Rectal smooth muscle tissue (tissue), 1 donor: ENCODE data around the gene DOCK10.
A peak's percentile ranks its signal among the peaks of the same experiment; 100 is the strongest.

ENCODE experiments used
- H3K27ac ChIP-seq: one replicate; pipeline ENCODE4 v1.7.0; 2013; ENCODE audit warnings: low read depth, low read length, inconsistent platforms
- H3K27me3 ChIP-seq: one replicate; pipeline ENCODE4 v1.7.0; 2013; ENCODE audit warnings: low read length; ENCODE audit not compliant: control insufficient read depth, insufficient read depth
- H3K36me3 ChIP-seq: one replicate; pipeline ENCODE4 v1.7.0; 2013; ENCODE audit warnings: low read length; ENCODE audit not compliant: control insufficient read depth, insufficient read depth
- H3K4me1 ChIP-seq: one replicate; pipeline ENCODE4 v1.7.0; 2013; ENCODE audit warnings: low read length; ENCODE audit not compliant: control insufficient read depth, insufficient read depth
- H3K4me3 ChIP-seq: one replicate; pipeline ENCODE4 v1.7.0; 2013; ENCODE audit warnings: low read length
- H3K9ac ChIP-seq: one replicate; pipeline ENCODE4 v1.7.0; 2013; ENCODE audit warnings: low read length

Gene DOCK10

GRCh38 chr2:224982910-224983711, 59.2 kb downstream of the DOCK10 start:
- no peak overlapping the region for H3K9ac ChIP-seq
- H3K27me3 ChIP-seq, result no peaks in the 10 kb centered on the region
- H3K4me3 ChIP-seq, result peak overlapping the region; percentile 44
- no peaks in the 10 kb centered on the region for H3K36me3 ChIP-seq
- H3K27ac ChIP-seq, result no peak overlapping the region
- H3K4me1 ChIP-seq, result no peaks in the 10 kb centered on the region

- Histone ChIP-seq H3K4me3 (no peak overlapping the region), H3K36me3 (no peaks in the 10 kb centered on the region), H3K27ac (no peak overlapping the region), H3K9ac (no peak overlapping the region), H3K4me1 (no peaks in the 10 kb centered on the region), H3K27me3 (no peaks in the 10 kb centered on the region)
These were observed 60.0 kb downstream of the DOCK10 start for GRCh38 chr2:224982226-224982625.

- no peaks in the 10 kb centered on the region for H3K27me3 ChIP-seq
- H3K36me3 ChIP-seq, result no peaks in the 10 kb centered on the region
- no peak overlapping the region for H3K27ac ChIP-seq
- no peak overlapping the region for H3K9ac ChIP-seq
- no peaks in the 10 kb centered on the region for H3K4me1 ChIP-seq
- H3K4me3 ChIP-seq, result no peak overlapping the region
These were observed 65.4 kb downstream of the DOCK10 start for GRCh38 chr2:224976629-224977525.

GRCh38 chr2:224975761-224976160, 66.5 kb downstream of the DOCK10 start:
- Histone ChIP-seq H3K4me1 (no peaks in the 10 kb centered on the region), H3K27me3 (no peaks in the 10 kb centered on the region), H3K27ac (no peak overlapping the region), H3K4me3 (no peak overlapping the region), H3K9ac (no peak overlapping the region), H3K36me3 (no peaks in the 10 kb centered on the region)

GRCh38 chr2:224973112-224974016, 68.9 kb downstream of the DOCK10 start:
- H3K27ac ChIP-seq, result no peak overlapping the region
- H3K4me3 ChIP-seq, result no peak overlapping the region
- no peak overlapping the region for H3K9ac ChIP-seq
- no peaks in the 10 kb centered on the region for H3K36me3 ChIP-seq
- no peaks in the 10 kb centered on the region for H3K4me1 ChIP-seq
- no peaks in the 10 kb centered on the region for H3K27me3 ChIP-seq

- no peak overlapping the region for H3K4me3 ChIP-seq
- H3K36me3 ChIP-seq, result no peaks in the 10 kb centered on the region
- H3K27me3 ChIP-seq, result no peaks in the 10 kb centered on the region
- H3K4me1 ChIP-seq, result no peaks in the 10 kb centered on the region
- no peak overlapping the region for H3K9ac ChIP-seq
- H3K27ac ChIP-seq, result no peak overlapping the region
These were observed 71.1 kb downstream of the DOCK10 start for GRCh38 chr2:224971214-224971613.

- H3K27ac ChIP-seq, result no peak overlapping the region
- no peak overlapping the region for H3K9ac ChIP-seq
- H3K4me3 ChIP-seq, result no peak overlapping the region
- no peaks in the 10 kb centered on the region for H3K4me1 ChIP-seq
- no peaks in the 10 kb centered on the region for H3K27me3 ChIP-seq
- H3K36me3 ChIP-seq, result no peaks in the 10 kb centered on the region
These were observed 72.0 kb downstream of the DOCK10 start for GRCh38 chr2:224970311-224970710.

GRCh38 chr2:224969633-224970260, 72.5 kb downstream of the DOCK10 start:
- Histone ChIP-seq H3K27me3 (no peaks in the 10 kb centered on the region), H3K27ac (no peak overlapping the region), H3K36me3 (no peaks in the 10 kb centered on the region), H3K9ac (no peak overlapping the region), H3K4me1 (no peaks in the 10 kb centered on the region), H3K4me3 (no peak overlapping the region)

- Histone ChIP-seq H3K27ac (no peak overlapping the region), H3K36me3 (no peaks in the 10 kb centered on the region), H3K27me3 (no peaks in the 10 kb centered on the region), H3K4me1 (no peaks in the 10 kb centered on the region), H3K9ac (no peak overlapping the region), H3K4me3 (no peak overlapping the region)
These were observed 73.2 kb downstream of the DOCK10 start for GRCh38 chr2:224969095-224969494.

GRCh38 chr2:224968051-224968450, 74.2 kb downstream of the DOCK10 start:
- no peak overlapping the region for H3K27ac ChIP-seq
- no peak overlapping the region for H3K4me3 ChIP-seq
- no peaks in the 10 kb centered on the region for H3K4me1 ChIP-seq

GRCh38 chr2:224966613-224967012, 75.7 kb downstream of the DOCK10 start:
- Histone ChIP-seq H3K36me3 (no peaks in the 10 kb centered on the region), H3K9ac (no peak overlapping the region), H3K4me3 (no peak overlapping the region), H3K27ac (no peak overlapping the region), H3K4me1 (no peaks in the 10 kb centered on the region), H3K27me3 (no peaks in the 10 kb centered on the region)

More at GRCh38 chr2:224968051-224968450, 74.2 kb downstream of the DOCK10 start:
- H3K9ac ChIP-seq, result no peak overlapping the region
- no peaks in the 10 kb centered on the region for H3K27me3 ChIP-seq
- no peaks in the 10 kb centered on the region for H3K36me3 ChIP-seq
